PC-3 (cell line): ENCODE data around the gene TBC1D14.

Experiments used
- CTCF ChIP-seq: fragments of 300-600 bp; sonication (generic); conservative IDR thresholded peaks from 2 replicates; pipeline ENCODE4 v1.5.1; 2017; ENCODE audit warnings: antibody characterized with exemption, low read depth, mild to moderate bottlenecking, low read length
- EZH2 ChIP-seq: fragments of 300-600 bp; sonication (generic); IDR thresholded peaks from one replicate; pipeline ENCODE4 v1.6.1; 2017; ENCODE audit warnings: antibody characterized with exemption, mild to moderate bottlenecking, low read length; ENCODE audit not compliant: unreplicated experiment

- no peak for TF ChIP-seq CTCF
- TF ChIP-seq EZH2, result no peak
Measured at GRCh38 chr4:6916587-6917460, 7.2 kb downstream of the TBC1D14 start.
